Ovary (tissue), 9 donors: Measurements from ENCODE around the gene SLTM. TPM values are rescaled to one million over a fixed set of nuclear protein-coding genes. Genes with fewer than 3 reads are reported as not detected.

Source experiments
- DNase-seq, 5 donors: peaks; one replicate each; pipeline ENCODE4 v3.0.0-alpha.2; 2019 to 2020
- H3K27ac ChIP-seq, 2 donors: fragments of 200-600 bp; one replicate each; pipeline versions ENCODE4 v1.5.1 to v1.8.0; 2019 to 2022
- H3K27me3 ChIP-seq: fragments of 200-600 bp; one replicate; pipeline ENCODE4 v1.8.0; 2022
- H3K36me3 ChIP-seq: fragments of 200-600 bp; sonication (generic); one replicate; pipeline ENCODE4 v1.5.1; 2019
- H3K4me1 ChIP-seq: one replicate; pipeline ENCODE4 v1.8.1; 2013; ENCODE audit warnings: mild to moderate bottlenecking, moderate library complexity; ENCODE audit not compliant: insufficient read depth
- H3K4me3 ChIP-seq: fragments of 200-600 bp; sonication (generic); one replicate; pipeline ENCODE4 v1.5.1; 2017
- H3K9me3 ChIP-seq, 2 donors: fragments of 200-600 bp in 1 of 2; sonication (generic) in 1 of 2; one replicate each; pipeline versions ENCODE4 v1.5.1 to v1.8.1; 2013 to 2019; ENCODE audit warnings: mild to moderate bottlenecking in 1 of 2, moderate library complexity in 1 of 2
- CTCF ChIP-seq, 3 donors: fragments of 450-650 bp in 2 of 3; fragments of 200-600 bp in 1 of 3; IDR thresholded peaks; one replicate each; pipeline versions ENCODE4 v1.5.1 to v1.8.0; 2016 to 2022; ENCODE audit warnings: antibody characterized with exemption in 3 of 3, mild to moderate bottlenecking in 1 of 3
- EP300 ChIP-seq: sonication (generic); formaldehyde crosslinking; IDR thresholded peaks from one replicate; pipeline ENCODE4 v1.6.1; 2017; ENCODE audit warnings: antibody characterized with exemption
- POLR2A ChIP-seq: fragments of 450-650 bp; IDR thresholded peaks from one replicate; pipeline ENCODE4 v1.6.1; 2017; ENCODE audit warnings: antibody characterized with exemption, mild to moderate bottlenecking, moderate library complexity
- WGBS, 3 donors: extraction: QIAGEN DNeasy Blood & Tissue Kit in 1 of 3; methylation state at CpG; one replicate each; pipeline versions ENCODE4 v1.1.5 to v1.1.7; 2013 to 2017; 5-methylcytosine and 5-hydroxymethylcytosine counted together
- intact Hi-C, 4 donors: fragments of 100-400 bp; cut with DNase I; formaldehyde crosslinking; loops; one replicate each; pipeline versions ENCODE4 v1.11.0 to v1.15.1; 2022 to 2023
- polyA plus RNA-seq, 2 donors: library from polyadenylated mRNA; stranded (reverse); fragments of 200-250 nt in 1 of 2; fragments of 350-450 nt in 1 of 2; fragmentation: Illumina TruSeq in 1 of 2; extraction: RNeasy Lipid Tissue Mini Kit (QIAGEN cat#74804) in 1 of 2; gene quantifications; one replicate each; pipeline ENCODE4 v1.2.3, GENCODE V29; 2013 to 2014
- total RNA-seq, 7 donors: library from RNA; depleted of rRNA in 2 of 7; stranded (reverse); fragments of >200 nt in 2 of 7; fragmentation: NEBNext Ultra II Directional in 3 of 7; extraction: Animal tissue kit (Norgen Biotek cat#: 25700) in 3 of 7; gene quantifications; one replicate each; pipeline versions ENCODE4 v1.1.0 to v1.2.4, GENCODE V29; 2016 to 2023
- donor health status: DM: no; HTN: no; CAD: no; lungs with moderate emphysema.
- donor health status: DM: no; HTN: no; CAD: no.
- donor health status: Bipolar disorder and iron deficiency.
- donor health status: DM: yes; HTN: yes; CAD: no.
- donor health status: DM: no; HTN: no; CAD: no.
- donor health status: DM: yes; HTN: yes; CAD: no.

The SLTM gene
- total and polyA plus RNA-seq, 9 donors = 48.6 to 76.1 (median 66.4) TPM

GRCh38 chr15:58977887-58978286 lies 44.4 kb upstream of the SLTM start:
- no peak overlapping the region for H3K4me3 ChIP-seq
- no peaks in the 10 kb centered on the region for H3K9me3 ChIP-seq
- no peak for DNase-seq
- H3K4me1 ChIP-seq = no peaks in the 10 kb centered on the region
- H3K27ac ChIP-seq = no peak overlapping the region
- H3K36me3 ChIP-seq = no peaks in the 10 kb centered on the region
- no peaks in the 10 kb centered on the region for H3K27me3 ChIP-seq
- TF ChIP-seq EP300 (no peak), CTCF (IDR thresholded peaks at IDR 0.05) (no peak), POLR2A (no peak)
- intact Hi-C loops = loop anchor here in 1 of 4 donors (5.0 kb wide), 1 partner anchor 519 kb away; no protein-coding TSS in a partner anchor

DNA sequence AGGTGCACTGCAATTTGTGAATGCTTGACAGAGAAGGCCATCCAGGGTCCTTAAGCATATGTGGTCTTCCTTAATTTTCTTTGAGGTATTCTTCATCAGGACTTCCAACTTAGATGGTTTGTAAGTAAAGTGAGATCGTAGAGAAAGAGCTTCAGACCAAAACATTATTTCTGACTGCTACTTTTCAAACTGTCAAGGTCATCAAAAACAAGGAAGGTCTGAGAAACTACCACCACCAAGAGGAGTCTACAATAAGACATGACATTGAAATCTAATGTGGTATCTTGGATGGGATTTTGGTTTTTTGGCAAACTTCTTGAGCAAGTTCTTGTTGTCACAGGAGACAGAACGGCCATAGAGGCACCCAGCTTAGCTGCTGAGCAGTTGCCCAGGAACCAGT lies 34.0 kb upstream of the SLTM start:
- no peak overlapping the region for H3K4me3 ChIP-seq
- intact Hi-C loops = no loop called here
- no peaks in the 10 kb centered on the region for H3K27me3 ChIP-seq
- no peaks in the 10 kb centered on the region for H3K9me3 ChIP-seq
- H3K4me1 ChIP-seq = no peaks in the 10 kb centered on the region
- no peak overlapping the region for H3K27ac ChIP-seq
- 67 to 88% (median 80%) methylated on average over 2 of the region's 2 CpGs for WGBS, 3 donors
- no peak for TF ChIP-seq EP300
- TF ChIP-seq CTCF (IDR thresholded peaks at IDR 0.05) = no peak
- no peak for TF ChIP-seq POLR2A
- H3K36me3 ChIP-seq = no peaks in the 10 kb centered on the region
- no peak for DNase-seq

- no peaks in the 10 kb centered on the region for H3K27me3 ChIP-seq
- no peak for DNase-seq
- intact Hi-C loops = no loop called here
- H3K9me3 ChIP-seq = no peaks in the 10 kb centered on the region
- no peak overlapping the region for H3K4me3 ChIP-seq
- H3K27ac ChIP-seq = no peak overlapping the region
- no peaks in the 10 kb centered on the region for H3K36me3 ChIP-seq
- 82 to 87% (median 87%) methylated on average over 3 of the region's 3 CpGs for WGBS, 3 donors
- TF ChIP-seq EP300 (no peak), POLR2A (no peak), CTCF (IDR thresholded peaks at IDR 0.05) (no peak)
- no peaks in the 10 kb centered on the region for H3K4me1 ChIP-seq
These were observed 33.2 kb upstream of the SLTM start for GRCh38 chr15:58966698-58967097.

DNA sequence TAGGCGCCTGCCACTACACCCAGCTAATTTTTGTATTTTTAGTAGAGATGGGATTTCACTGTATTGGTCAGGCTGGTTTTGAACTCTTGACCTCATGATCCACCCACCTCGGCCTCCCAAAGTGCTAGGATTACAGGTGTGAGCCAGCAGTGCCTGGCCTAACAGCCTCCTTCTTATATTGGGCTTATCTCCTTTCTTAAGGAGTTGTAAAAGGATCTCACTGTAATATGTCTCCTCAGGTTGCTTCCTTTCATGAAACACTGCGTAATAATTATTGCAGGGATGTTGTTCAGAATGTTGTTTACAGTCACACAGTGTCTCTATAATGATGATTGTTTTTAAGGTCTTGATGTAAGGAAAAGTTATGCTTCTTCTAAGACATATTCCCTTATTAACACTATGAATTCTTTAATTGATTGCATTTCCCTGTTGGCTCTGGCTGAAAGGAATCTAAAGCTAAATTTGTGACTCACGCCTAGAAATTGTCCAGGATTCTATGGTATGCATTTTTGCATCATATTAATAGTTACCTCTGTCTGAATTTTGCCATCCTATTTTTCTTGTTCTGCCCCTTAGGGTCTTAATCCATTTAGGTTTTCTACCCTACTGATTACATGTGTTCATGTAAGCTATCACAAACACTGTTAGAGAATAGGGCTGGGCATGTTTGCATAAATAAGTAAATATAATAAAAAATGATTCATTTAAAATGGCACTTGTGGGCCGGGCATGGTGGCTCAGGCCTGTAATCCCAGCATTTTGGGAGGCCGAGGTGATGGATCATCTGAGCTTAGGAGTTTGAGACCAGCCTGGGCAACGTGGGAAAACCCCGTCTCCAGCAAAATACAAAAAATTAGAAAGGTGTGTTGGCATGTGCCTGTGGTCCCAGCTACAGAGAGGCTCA lies 29.4 kb upstream of the SLTM start:
- Histone ChIP-seq H3K27ac (no peak overlapping the region), H3K36me3 (no peaks in the 10 kb centered on the region)
- TF ChIP-seq POLR2A (no peak), EP300 (no peak), CTCF (IDR thresholded peaks at IDR 0.05) (no peak)

More for the DNA sequence above, 29.4 kb upstream of the SLTM start:
- Histone ChIP-seq H3K4me1 (no peaks in the 10 kb centered on the region), H3K9me3 (no peaks in the 10 kb centered on the region), H3K4me3 (no peak overlapping the region), H3K27me3 (no peaks in the 10 kb centered on the region)
- no peak for DNase-seq
- WGBS, 3 donors = 87 to 91% (median 89%) methylated on average over 8 of the region's 8 CpGs
- intact Hi-C loops = no loop called here
